Activated naive CD4-positive, alpha-beta T cell treated with Interleukin-2 at 50 U/mL for 16 hours (primary cell): ENCODE results near the gene LDLRAD3.
"Not testable (repeated sequence)": the region's sequence is repeated elsewhere in the genome, so short reads cannot be mapped to it uniquely, and the experiment has no call there.

ENCODE experiments used
- DNase-seq: peaks from one replicate; pipeline ENCODE4 v3.0.0-alpha.2; 2020

LDLRAD3 gene

DNA sequence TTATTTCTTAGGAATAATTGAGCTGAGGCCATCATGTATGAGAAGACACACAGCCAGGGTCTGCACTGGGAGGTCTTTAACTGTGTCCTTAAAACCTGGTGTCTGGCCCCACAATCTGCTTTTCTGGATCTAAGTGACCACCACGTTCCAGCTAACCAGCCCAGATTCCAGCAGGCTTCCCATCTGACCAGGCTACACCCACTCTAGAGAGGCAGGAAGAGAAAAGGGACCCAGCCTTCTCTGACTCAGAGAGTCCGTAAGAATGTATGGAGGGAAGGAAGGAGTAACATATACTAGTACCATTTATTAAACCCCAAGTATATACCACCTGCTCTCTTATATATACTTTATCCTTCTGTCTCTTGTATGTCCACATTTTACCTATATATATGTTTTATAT, 80.1 kb downstream of the LDLRAD3 start:
- DNase-seq, result no peak

- no peak for DNase-seq
These were observed 80.9 kb downstream of the LDLRAD3 start for GRCh38 chr11:36024716-36025115.

DNA sequence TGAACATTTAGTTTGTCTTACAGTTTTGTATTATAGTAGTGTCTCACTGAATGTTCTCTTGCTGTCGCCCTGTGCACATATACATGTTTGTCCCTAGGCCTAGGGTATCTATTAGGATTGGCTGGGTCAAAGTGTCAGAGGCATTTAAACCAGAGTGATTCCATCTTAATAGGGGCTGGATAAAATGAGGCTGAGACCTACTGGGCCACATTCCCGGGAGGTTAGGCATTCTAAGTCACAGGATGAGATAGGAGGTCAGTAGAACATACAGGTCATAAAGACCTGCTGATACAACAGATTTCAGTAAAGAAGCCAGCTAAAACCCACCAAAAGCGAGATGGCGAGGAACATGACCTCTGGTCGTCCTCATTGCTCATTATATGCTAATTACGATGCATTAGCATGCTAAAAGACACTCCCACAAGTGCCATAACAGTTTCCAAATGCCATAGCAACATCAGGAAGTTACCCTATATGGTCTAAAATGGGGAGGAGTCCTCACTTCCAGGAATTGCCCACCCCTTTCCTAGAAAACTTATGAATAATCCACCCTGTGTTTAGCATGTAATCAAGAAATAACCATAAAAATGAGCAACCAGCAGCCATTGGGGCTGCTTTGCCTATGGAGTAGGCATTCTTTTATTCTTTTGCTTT, 82.6 kb downstream of the LDLRAD3 start:
- DNase-seq, result no peak

DNA sequence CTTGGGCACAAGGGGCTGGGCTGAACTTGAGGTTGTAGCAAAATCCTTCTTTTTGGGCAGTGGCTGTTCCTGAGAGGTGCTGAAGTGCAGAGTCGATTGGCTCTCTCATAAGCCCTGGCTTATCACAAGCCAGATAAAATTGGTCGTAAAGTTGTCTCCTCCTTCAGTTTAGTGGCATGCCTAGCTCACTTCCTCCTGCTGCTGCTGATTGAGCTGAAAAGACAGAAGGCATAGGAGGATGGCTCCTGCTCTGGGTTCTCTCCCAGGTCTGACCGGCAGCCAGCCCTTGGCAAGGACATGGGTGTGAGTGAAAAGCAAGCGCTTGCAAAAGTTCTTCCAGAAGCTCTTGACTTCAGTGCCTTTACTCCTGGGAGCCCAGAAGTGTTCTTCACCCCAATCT, 83.9 kb downstream of the LDLRAD3 start:
- no peak for DNase-seq

GRCh38 chr11:36029616-36030015, 85.8 kb downstream of the LDLRAD3 start:
- no peak for DNase-seq

DNA sequence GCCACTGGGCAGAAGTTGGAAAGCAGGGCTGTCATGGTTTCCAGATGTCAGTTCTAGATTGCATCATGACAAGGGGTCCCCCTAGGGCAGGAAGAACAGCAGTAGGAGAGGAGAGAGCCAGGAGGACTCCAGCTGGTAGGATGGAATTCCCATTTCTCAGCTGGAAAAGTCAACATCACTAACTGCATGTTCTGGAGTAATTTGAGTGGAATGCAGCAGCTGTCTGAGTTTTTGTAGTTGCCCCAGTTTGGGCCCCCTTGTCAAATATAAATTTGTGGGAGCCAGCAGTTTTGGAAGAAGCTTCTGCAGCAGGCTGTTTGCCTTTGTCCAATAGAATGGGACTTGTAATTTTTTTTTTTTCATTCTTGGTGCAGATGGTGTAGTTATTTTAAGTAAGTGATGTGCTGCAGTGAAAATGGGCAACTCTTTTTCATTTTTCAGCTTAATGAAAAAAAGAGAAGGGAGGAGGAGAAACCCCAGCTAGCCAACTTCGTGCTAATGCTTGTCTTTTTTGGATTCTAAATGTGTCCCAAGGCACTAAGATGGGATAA, 86.9 kb downstream of the LDLRAD3 start:
- no peak for DNase-seq

DNA sequence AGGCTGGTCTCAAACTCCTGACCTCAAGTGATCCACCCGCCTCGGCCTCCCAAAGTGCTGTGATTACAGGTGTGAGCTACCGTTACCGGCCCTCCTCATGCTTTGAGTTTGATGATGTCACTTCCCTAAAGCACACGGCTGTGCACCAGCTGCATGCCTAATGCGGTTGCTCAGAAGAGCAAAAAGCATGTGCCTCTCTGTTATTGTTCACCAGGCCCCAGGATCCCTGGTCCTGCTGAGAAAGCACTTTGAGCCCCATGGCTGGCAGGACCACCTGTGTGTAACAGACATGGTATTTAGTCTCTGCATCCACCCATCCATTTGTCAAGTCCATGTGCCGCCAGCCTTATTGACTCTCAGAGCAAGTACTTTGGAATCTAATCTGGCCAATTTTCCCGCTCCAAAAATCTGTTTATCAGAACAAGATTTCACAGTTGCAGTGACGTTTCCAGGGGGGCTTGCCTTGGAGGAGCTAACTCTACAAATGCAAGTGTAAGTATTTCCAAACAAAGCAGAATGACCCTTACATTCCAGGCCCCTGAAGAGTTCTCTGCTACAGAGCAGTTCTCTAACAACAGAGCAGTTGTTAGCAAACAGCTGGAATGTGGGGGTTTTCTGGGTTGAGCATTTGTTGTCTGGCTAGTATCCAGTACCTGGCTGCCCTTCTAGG, 89.4 kb downstream of the LDLRAD3 start:
- no peak for DNase-seq

DNA sequence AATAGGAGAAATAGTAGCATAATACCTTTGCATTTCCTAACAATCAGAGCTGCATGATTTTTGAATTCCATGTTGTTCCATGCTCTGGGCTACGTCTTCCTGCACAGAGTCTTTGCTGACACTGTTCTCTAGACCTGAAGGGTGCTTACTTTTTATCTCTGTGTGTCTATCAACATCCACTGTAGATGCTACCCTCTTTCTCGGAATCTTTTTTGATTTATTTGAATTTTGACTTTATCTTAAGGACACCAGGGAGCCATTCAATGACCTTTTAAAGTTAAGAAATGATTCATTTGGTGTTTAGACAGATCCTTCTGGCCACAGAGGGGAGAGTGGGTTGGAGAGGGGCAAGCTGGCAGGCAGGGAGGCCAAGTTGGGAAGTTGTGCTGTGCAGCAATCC, 90.1 kb downstream of the LDLRAD3 start:
- DNase-seq, result no peak

DNA sequence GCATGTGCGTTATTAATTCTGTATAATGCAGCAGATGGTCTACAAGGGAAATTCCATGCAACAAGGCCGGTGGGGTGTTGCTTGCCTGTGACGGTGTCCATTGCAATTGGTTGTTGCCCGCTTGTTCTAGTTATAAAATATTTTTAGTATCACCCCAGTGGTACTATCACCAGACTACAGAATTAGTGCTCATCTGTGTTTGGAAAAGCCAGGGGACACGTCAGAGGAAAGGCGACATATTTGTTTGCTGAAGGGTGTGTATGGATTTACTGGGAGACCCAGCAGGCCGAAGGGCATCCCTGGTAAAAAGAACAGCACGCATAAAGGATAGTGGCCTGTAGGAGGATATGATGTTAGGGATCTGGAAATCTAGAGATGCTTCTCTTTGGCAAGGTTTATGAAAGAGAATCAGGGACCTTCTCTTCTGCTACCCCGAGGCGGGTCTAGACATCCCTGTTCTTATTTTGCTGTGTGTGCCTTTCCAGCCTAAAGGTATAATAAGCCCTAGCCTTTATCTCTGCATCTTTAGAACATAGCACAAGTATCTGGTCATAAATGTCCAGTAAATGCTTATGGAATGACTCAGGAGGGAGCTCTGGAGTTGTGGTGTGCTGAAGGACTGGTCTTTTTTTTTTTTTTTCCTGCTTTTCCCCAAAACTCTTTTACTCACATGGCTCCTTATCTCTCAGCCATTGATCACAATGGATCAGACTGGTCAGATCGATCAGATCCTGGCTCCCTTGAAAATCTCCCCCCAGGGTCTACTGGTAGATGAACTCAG, 90.9 kb downstream of the LDLRAD3 start:
- DNase-seq, result no peak

DNA sequence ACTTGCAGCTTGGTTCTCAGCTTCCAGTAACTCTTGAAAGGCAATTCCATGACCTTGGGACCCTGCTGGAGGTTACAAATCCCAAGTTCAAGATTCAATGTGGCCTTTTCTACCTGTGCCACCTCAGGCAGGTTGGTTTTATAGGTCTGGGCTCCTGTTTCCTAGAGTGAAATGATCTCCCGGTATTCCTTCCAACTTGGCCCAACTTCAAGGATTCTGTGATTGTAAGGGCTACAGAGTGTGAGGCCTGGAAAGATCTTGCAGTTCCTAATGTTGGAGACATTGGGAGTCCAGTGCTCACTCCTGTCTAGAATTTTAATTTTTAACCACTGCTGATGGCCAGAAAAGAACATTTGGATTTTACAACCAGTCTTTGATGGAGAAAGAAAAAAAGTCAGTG, 91.6 kb downstream of the LDLRAD3 start:
- DNase-seq, result no peak

DNA sequence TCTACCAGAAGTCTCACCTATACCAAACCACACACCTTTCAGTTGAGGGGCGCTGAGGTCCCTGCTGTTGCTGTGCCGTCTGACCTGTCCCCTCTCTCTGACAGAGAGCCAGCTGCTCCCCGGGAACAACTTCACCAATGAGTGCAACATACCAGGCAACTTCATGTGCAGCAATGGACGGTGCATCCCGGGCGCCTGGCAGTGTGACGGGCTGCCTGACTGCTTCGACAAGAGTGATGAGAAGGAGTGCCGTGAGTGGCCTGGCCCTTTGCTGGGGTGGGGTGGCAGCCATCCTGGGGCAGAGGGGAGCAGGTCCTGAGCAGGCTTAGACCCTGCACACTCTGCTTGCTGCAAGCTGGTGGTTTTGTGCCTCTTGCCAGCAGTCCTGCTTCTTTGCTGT, 92.1 kb downstream of the LDLRAD3 start:
- no peak for DNase-seq

GRCh38 chr11:36037031-36037430, 93.2 kb downstream of the LDLRAD3 start:
- DNase-seq, result no peak

- DNase-seq, result no peak
These were observed 94.7 kb downstream of the LDLRAD3 start for GRCh38 chr11:36038541-36038940.

- no peak for DNase-seq
These were observed 95.6 kb downstream of the LDLRAD3 start for GRCh38 chr11:36039471-36039870.

- no peak for DNase-seq
These were observed 98.2 kb downstream of the LDLRAD3 start for GRCh38 chr11:36041988-36042611.

DNA sequence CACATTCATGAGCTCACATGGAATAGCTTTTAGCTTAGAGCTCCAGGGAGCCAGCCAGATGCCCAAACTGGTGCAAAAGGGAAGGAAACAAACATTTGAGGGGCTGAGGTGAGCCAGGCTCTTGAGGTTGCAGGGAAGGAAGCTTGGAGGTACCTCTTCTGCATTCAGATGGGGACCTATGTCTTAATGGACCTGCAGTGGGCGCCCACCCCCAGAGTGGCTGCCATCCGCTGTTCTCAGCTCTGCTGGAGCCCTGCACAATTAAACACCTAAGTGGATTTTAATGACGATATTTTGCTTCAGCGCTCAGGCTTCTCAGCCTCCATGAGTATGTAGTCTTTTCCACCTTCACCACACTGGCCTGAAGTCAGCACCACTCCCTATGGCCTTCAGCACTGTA, 100.8 kb downstream of the LDLRAD3 start:
- no peak for DNase-seq

DNA sequence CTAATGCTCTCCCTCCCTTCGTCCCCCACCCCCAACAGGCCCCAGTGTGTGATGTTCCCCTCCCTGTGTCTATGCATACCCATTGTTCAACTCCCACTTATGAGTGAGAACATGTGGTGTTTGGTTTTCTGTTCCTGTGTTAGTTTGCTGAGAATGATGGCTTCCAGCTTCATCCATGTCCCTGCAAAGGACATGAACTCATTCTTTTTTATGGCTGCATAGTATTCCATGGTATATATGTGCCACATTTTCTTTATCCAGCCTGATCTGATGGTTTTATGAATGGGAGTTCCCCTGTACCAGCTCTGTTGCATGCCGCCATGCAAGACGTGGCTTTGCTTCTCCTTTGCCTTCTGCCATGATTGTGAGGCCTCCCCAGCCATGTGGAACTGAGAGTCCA, 102.1 kb downstream of the LDLRAD3 start:
- DNase-seq, result not testable (repeated sequence)

DNA sequence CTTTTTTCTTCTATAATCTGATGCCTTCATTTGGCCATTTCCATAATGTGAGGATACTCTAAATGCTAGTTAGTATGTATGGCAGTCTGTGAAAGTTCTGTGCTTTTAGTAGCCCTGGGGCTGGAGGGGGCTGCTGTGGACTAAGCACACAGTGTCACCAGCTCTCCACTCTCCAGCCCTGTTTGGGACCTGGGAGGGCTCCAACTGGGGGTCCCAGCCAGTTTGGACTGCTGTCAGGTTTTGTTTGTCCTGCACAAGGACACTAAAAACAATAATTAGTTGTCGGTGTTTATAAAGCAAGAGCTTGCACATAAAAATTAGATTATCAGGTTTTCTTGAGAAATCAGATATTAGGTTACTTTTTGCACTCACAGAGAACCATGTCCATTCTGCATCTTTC, 103.1 kb downstream of the LDLRAD3 start:
- DNase-seq, result no peak

DNA sequence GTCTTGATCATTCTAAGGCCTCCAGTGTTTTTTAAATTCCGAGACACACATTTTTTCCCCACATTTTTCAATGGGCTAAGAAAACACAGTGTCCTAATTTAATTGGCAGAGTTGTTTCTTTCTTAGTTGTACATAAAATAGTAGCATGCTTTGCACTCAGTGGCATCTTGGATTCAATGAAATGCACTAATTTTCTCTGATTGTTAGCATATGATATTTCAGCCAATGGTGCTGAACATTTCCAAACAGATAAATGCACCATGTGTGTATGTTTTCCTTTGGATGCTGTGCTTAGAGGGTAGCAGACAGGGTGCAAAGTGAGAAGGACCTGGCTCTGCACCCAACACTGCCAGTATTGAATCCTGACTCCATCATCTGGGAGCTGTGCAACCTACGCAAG, 103.5 kb downstream of the LDLRAD3 start:
- no peak for DNase-seq

DNA sequence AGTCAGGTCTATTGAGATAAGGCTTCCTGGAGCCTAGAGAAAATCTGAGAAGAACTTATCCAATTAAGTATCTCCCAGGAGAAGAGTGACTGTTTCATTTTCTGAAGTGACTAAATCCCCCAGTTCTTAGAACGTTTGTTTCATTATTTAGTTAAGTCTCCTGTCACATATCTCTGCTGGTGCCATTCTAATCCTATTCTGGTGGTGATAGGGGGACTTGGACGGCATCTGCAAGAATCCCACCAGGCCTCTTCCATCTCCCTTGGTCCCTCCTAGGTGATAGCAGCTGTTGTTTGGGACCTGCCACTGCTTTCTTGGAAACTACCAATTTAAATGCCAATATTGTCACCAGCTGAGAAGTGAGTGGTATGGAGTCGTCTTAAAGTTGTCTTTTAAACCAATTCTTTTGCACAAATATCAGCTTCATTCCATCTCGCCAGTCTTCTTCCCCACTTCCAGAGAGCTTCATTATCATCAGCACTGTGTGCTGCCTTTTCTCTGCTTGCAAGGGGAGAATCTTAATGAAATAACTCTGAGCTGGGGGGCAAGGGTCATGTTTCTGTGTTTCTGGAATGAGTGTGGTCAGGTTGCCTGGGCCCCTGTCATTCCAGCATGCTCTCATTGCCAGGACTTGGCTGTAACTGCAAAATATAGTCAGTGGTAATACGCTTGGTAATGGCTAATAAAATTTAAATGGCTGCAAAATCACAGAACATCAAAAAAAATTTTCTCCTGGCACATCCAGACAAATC, 104.8 kb downstream of the LDLRAD3 start:
- DNase-seq, result no peak

GRCh38 chr11:36051235-36052144, 107.6 kb downstream of the LDLRAD3 start:
- no peak for DNase-seq

- no peak for DNase-seq
These were observed 109.4 kb downstream of the LDLRAD3 start for GRCh38 chr11:36053281-36053680.
